ENCODE measurements around the gene DEGS2. TPM values are rescaled to one million over a fixed set of nuclear protein-coding genes. Genes with fewer than 3 reads are reported as not detected.

The DEGS2 gene
- total RNA-seq, 1 experiment from 2014 or later = not detected

- Histone ChIP-seq H3K9me3 (ENCODE audit: low read depth, low read length, poor library complexity, severe bottlenecking) (no peaks in the 10 kb centered on the region), H3K27me3 (replicated peaks; ENCODE audit: insufficient read depth, low read depth, low read length, poor library complexity) (no peaks in the 10 kb centered on the region), H3K27ac (ENCODE audit: low read depth, low read length, poor library complexity, severe bottlenecking) (no peak overlapping the region), H3K4me3 (ENCODE audit: low read depth, low read length, poor library complexity, severe bottlenecking) (no peak overlapping the region), H3K36me3 (ENCODE audit: insufficient read depth, low read length, poor library complexity, severe bottlenecking) (no peaks in the 10 kb centered on the region), H3K4me1 (ENCODE audit: insufficient read depth, low read length, poor library complexity, severe bottlenecking) (no peaks in the 10 kb centered on the region)
- POLR2A ChIA-PET (ENCODE audit: low non-redundant PET) = no interaction called here
- TF ChIP-seq CTCF (conservative IDR thresholded peaks at IDR 0.05; ENCODE audit: low read depth, low read length) = no peak
- TF ChIP-seq EZH2 (IDR thresholded peaks at IDR 0.05; ENCODE audit: borderline replicate concordance, low read depth, low read length, poor library complexity, severe bottlenecking) = no peak
- DNase-seq (ENCODE audit: low spot score) = no peak
- CTCF ChIA-PET = no interaction called here
- no TSS peak for BruUV-seq (replicated peaks)
- intact Hi-C loops (cut with micrococcal nuclease; ENCODE audit: unreplicated experiment) = no loop called here
Observed at GRCh38 chr14:100115236-100115635, 44.2 kb downstream of the DEGS2 start.

DNA sequence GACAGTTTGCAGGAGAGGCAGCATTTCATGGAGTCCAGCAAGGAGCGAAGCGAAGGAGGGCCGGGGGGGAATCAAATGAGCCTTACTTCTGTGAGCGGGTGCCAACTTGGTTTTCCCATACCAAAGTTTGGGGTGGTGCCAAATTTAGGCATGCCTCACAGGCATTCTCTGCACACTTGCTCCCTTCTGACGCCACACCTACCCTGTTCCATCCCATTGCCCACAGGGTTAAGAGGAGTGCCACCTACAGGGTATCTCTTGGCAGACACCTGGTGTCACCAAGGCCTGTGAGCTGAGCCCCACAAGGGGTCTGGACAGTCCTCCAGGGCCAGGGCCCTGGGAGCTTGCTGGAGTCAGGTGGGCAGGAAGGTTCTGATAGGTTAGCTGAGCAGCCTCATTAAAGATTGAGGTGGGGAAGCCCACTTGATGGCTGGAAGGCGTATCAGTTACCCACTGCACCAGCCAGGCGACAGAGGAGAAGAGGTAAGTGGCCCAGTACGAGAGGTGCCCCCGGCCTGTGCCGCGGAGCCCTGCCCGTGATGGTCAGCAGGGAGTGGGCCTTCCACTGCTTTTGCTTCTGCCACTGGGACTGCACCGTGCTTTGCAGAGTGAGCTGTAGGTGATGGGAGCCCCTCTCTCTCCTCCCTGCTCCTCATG is 45.2 kb downstream of the DEGS2 start:
- BruUV-seq (replicated peaks) = no TSS peak
- H3K4me3 ChIP-seq (ENCODE audit: low read depth, low read length, poor library complexity, severe bottlenecking) = no peak overlapping the region
- intact Hi-C loops (cut with micrococcal nuclease; ENCODE audit: unreplicated experiment) = no loop called here
- DNase-seq (ENCODE audit: low spot score) = no peak
- ChIA-PET POLR2A (ENCODE audit: low non-redundant PET) (no interaction called here), CTCF (no interaction called here)
- H3K36me3 ChIP-seq (ENCODE audit: insufficient read depth, low read length, poor library complexity, severe bottlenecking) = no peaks in the 10 kb centered on the region
- no peaks in the 10 kb centered on the region for H3K4me1 ChIP-seq (ENCODE audit: insufficient read depth, low read length, poor library complexity, severe bottlenecking)
- TF ChIP-seq CTCF (conservative IDR thresholded peaks at IDR 0.05; ENCODE audit: low read depth, low read length) (no peak), EZH2 (IDR thresholded peaks at IDR 0.05; ENCODE audit: borderline replicate concordance, low read depth, low read length, poor library complexity, severe bottlenecking) (no peak)
- H3K9me3 ChIP-seq (ENCODE audit: low read depth, low read length, poor library complexity, severe bottlenecking) = no peaks in the 10 kb centered on the region
- H3K27ac ChIP-seq (ENCODE audit: low read depth, low read length, poor library complexity, severe bottlenecking) = no peak overlapping the region
- H3K27me3 ChIP-seq (replicated peaks; ENCODE audit: insufficient read depth, low read depth, low read length, poor library complexity) = no peaks in the 10 kb centered on the region

GRCh38 chr14:100111931-100112704 is 47.3 kb downstream of the DEGS2 start:
- Histone ChIP-seq H3K27ac (ENCODE audit: low read depth, low read length, poor library complexity, severe bottlenecking) (no peak overlapping the region), H3K36me3 (ENCODE audit: insufficient read depth, low read length, poor library complexity, severe bottlenecking) (no peaks in the 10 kb centered on the region), H3K4me3 (ENCODE audit: low read depth, low read length, poor library complexity, severe bottlenecking) (no peak overlapping the region), H3K4me1 (ENCODE audit: insufficient read depth, low read length, poor library complexity, severe bottlenecking) (no peaks in the 10 kb centered on the region), H3K27me3 (replicated peaks; ENCODE audit: insufficient read depth, low read depth, low read length, poor library complexity) (no peaks in the 10 kb centered on the region), H3K9me3 (ENCODE audit: low read depth, low read length, poor library complexity, severe bottlenecking) (no peaks in the 10 kb centered on the region)
- DNase-seq (ENCODE audit: low spot score) = no peak
- CTCF ChIA-PET = no interaction called here
- TF ChIP-seq CTCF (conservative IDR thresholded peaks at IDR 0.05; ENCODE audit: low read depth, low read length) (no peak), EZH2 (IDR thresholded peaks at IDR 0.05; ENCODE audit: borderline replicate concordance, low read depth, low read length, poor library complexity, severe bottlenecking) (no peak)
- intact Hi-C loops (cut with micrococcal nuclease; ENCODE audit: unreplicated experiment) = no loop called here
- POLR2A ChIA-PET (ENCODE audit: low non-redundant PET) = no interaction called here
- BruUV-seq (replicated peaks) = no TSS peak

All from A673 (cell line).